GM21619 (cell line): ENCODE data around the gene GDF7.
A peak's percentile ranks its signal among the peaks of the same experiment; 100 is the strongest.

Experiments used
- ATAC-seq: cut with Tn5 transposase; IDR thresholded peaks from one replicate; pipeline ENCODE4 v1.9.1; 2021; ENCODE audit not compliant: unreplicated experiment

The GDF7 gene

GRCh38 chr2:20627712-20628380 is 39.1 kb upstream of the GDF7 start:
- no peak for ATAC-seq

- ATAC-seq, result no peak
These were observed 37.8 kb upstream of the GDF7 start for GRCh38 chr2:20629181-20629580.

GRCh38 chr2:20629581-20630171 is 37.3 kb upstream of the GDF7 start:
- ATAC-seq, result no peak

GRCh38 chr2:20630967-20631366 is 36.0 kb upstream of the GDF7 start:
- no peak for ATAC-seq

GRCh38 chr2:20631617-20632307 is 35.2 kb upstream of the GDF7 start:
- ATAC-seq, result no peak

GRCh38 chr2:20632446-20632990 is 34.4 kb upstream of the GDF7 start:
- no peak for ATAC-seq

GRCh38 chr2:20633001-20633400 is 33.9 kb upstream of the GDF7 start:
- no peak for ATAC-seq

GRCh38 chr2:20633794-20634506 is 33.0 kb upstream of the GDF7 start:
- ATAC-seq, result no peak

GRCh38 chr2:20634507-20635112 is 32.3 kb upstream of the GDF7 start:
- ATAC-seq, result no peak

GRCh38 chr2:20635113-20635510 is 31.8 kb upstream of the GDF7 start:
- no peak for ATAC-seq

- peak; percentile 74 for ATAC-seq
These were observed 31.0 kb upstream of the GDF7 start for GRCh38 chr2:20635675-20636584.

- no peak for ATAC-seq
These were observed 29.8 kb upstream of the GDF7 start for GRCh38 chr2:20637147-20637546.

- ATAC-seq, result no peak
These were observed 28.9 kb upstream of the GDF7 start for GRCh38 chr2:20638014-20638413.

- ATAC-seq, result no peak
These were observed 28.1 kb upstream of the GDF7 start for GRCh38 chr2:20638646-20639430.

- ATAC-seq, result no peak
These were observed 26.4 kb upstream of the GDF7 start for GRCh38 chr2:20640411-20641122.

GRCh38 chr2:20641123-20641985 is 25.6 kb upstream of the GDF7 start:
- ATAC-seq, result no peak

GRCh38 chr2:20642055-20642971 is 24.6 kb upstream of the GDF7 start:
- peak; percentile 96 for ATAC-seq
